ENCODE data around the gene OLA1.

The OLA1 gene

DNA sequence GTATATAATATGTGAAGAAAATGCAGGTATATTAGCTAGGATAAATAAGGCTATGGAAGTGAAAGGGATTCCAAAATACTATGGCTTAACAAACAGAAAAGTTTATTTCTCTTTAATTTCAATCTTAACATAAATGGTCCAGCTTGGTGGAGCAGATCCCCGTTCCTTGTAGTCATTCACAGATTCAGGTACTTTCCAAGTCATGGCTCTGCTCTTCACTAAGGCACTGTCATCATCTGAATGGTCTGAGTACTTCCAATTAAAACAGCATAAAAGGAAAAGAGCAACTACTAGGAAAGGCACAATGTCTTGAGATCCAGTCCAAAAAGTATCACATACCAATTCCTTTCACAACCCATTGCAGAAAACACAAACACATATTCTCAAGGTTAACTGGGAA, 63.4 kb downstream of the OLA1 start:
- no peak overlapping the region for H3K27ac ChIP-seq (ENCODE audit: low read depth in 2 of 2, low read length in 2 of 2)
- no peaks in the 10 kb centered on the region for H3K9me3 ChIP-seq (ENCODE audit: control insufficient read depth in 2 of 2, low read length in 2 of 2)
- peaks cover 0 to 2% of the 10 kb centered on the region in 2 donors for H3K36me3 ChIP-seq (ENCODE audit: control insufficient read depth in 2 of 2, insufficient read depth in 2 of 2, low read length in 2 of 2)
- no peak overlapping the region for H3K9ac ChIP-seq (ENCODE audit: low read depth in 1 of 2, low read length in 2 of 2)
- no peak overlapping the region for H3K4me3 ChIP-seq (ENCODE audit: low read length in 2 of 2)
- H3K27me3 ChIP-seq (ENCODE audit: control insufficient read depth in 2 of 2, insufficient read depth in 2 of 2, low read length in 2 of 2) = no peaks in the 10 kb centered on the region
- no peaks in the 10 kb centered on the region for H3K4me1 ChIP-seq (ENCODE audit: control insufficient read depth in 2 of 2, insufficient read depth in 2 of 2, low read length in 2 of 2)

- Histone ChIP-seq H3K27me3 (ENCODE audit: control insufficient read depth in 2 of 2, insufficient read depth in 2 of 2, low read length in 2 of 2) (no peaks in the 10 kb centered on the region), H3K9ac (ENCODE audit: low read depth in 1 of 2, low read length in 2 of 2) (no peak overlapping the region), H3K36me3 (ENCODE audit: control insufficient read depth in 2 of 2, insufficient read depth in 2 of 2, low read length in 2 of 2) (peaks cover 0 to 2% of the 10 kb centered on the region in 2 donors), H3K4me1 (ENCODE audit: control insufficient read depth in 2 of 2, insufficient read depth in 2 of 2, low read length in 2 of 2) (no peaks in the 10 kb centered on the region), H3K9me3 (ENCODE audit: control insufficient read depth in 2 of 2, low read length in 2 of 2) (no peaks in the 10 kb centered on the region), H3K4me3 (ENCODE audit: low read length in 2 of 2) (no peak overlapping the region), H3K27ac (ENCODE audit: low read depth in 2 of 2, low read length in 2 of 2) (no peak overlapping the region)
Measured at GRCh38 chr2:174184504-174184903, 63.8 kb downstream of the OLA1 start.

DNA sequence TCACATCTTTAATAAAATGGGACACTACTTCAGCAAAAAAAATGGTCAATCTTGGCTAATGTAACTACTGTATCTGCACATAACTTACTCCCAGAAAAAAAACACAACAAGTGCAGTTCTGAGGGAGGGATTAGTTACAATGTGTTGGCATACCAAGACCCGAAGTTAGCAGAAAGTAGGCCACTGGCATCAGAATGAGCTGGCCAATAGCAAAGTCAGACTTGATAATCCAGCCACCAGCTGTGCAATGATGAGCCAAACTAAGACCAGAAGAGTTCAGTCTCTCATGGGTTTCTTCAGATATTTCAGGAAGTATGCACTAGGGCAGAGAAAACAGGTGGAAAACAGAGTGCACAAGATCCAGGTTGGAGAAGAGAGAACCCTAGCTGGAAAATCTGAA, 65.3 kb downstream of the OLA1 start:
- no peaks in the 10 kb centered on the region for H3K4me1 ChIP-seq (ENCODE audit: control insufficient read depth in 2 of 2, insufficient read depth in 2 of 2, low read length in 2 of 2)
- no peak overlapping the region for H3K9ac ChIP-seq (ENCODE audit: low read depth in 1 of 2, low read length in 2 of 2)
- no peaks in the 10 kb centered on the region for H3K27me3 ChIP-seq (ENCODE audit: control insufficient read depth in 2 of 2, insufficient read depth in 2 of 2, low read length in 2 of 2)
- no peaks in the 10 kb centered on the region for H3K9me3 ChIP-seq (ENCODE audit: control insufficient read depth in 2 of 2, low read length in 2 of 2)
- H3K4me3 ChIP-seq (ENCODE audit: low read length in 2 of 2) = no peak overlapping the region
- H3K36me3 ChIP-seq (ENCODE audit: control insufficient read depth in 2 of 2, insufficient read depth in 2 of 2, low read length in 2 of 2) = peaks cover 0 to 2% of the 10 kb centered on the region in 2 donors
- no peak overlapping the region for H3K27ac ChIP-seq (ENCODE audit: low read depth in 2 of 2, low read length in 2 of 2)

- no peaks in the 10 kb centered on the region for H3K36me3 ChIP-seq (ENCODE audit: control insufficient read depth in 2 of 2, insufficient read depth in 2 of 2, low read length in 2 of 2)
- no peaks in the 10 kb centered on the region for H3K27me3 ChIP-seq (ENCODE audit: control insufficient read depth in 2 of 2, insufficient read depth in 2 of 2, low read length in 2 of 2)
- H3K27ac ChIP-seq (ENCODE audit: low read depth in 2 of 2, low read length in 2 of 2) = no peak overlapping the region
- no peak overlapping the region for H3K9ac ChIP-seq (ENCODE audit: low read depth in 1 of 2, low read length in 2 of 2)
- H3K4me3 ChIP-seq (ENCODE audit: low read length in 2 of 2) = no peak overlapping the region
- H3K9me3 ChIP-seq (ENCODE audit: control insufficient read depth in 2 of 2, low read length in 2 of 2) = no peaks in the 10 kb centered on the region
- H3K4me1 ChIP-seq (ENCODE audit: control insufficient read depth in 2 of 2, insufficient read depth in 2 of 2, low read length in 2 of 2) = no peaks in the 10 kb centered on the region
Measured at GRCh38 chr2:174181368-174181767, 67.0 kb downstream of the OLA1 start.

DNA sequence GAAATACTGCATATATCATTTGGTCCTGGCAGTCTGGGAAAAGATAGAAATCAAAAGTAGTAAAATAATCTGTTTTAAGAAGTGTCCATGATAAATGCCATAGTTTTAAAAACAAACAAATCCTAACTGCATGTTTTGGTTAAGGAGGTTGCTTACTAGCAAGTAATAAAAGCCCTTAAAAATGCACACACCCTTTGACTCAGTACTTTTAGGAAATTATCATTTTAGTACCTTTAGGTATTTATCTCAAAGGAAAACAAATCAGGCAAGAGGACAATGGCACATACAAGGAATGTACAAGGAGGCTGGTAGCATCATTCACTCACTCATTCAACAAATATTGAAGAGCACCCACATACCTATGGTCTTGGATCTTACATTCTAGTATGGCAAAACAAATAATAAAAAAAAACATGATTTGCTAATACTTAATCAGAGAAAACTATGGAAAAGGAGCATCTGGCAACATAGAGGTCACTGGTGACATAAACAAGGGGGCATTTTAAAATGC, 67.6 kb downstream of the OLA1 start:
- Histone ChIP-seq H3K36me3 (ENCODE audit: control insufficient read depth in 2 of 2, insufficient read depth in 2 of 2, low read length in 2 of 2) (no peaks in the 10 kb centered on the region), H3K4me1 (ENCODE audit: control insufficient read depth in 2 of 2, insufficient read depth in 2 of 2, low read length in 2 of 2) (no peaks in the 10 kb centered on the region), H3K4me3 (ENCODE audit: low read length in 2 of 2) (no peak overlapping the region), H3K27ac (ENCODE audit: low read depth in 2 of 2, low read length in 2 of 2) (no peak overlapping the region), H3K9me3 (ENCODE audit: control insufficient read depth in 2 of 2, low read length in 2 of 2) (no peaks in the 10 kb centered on the region), H3K27me3 (ENCODE audit: control insufficient read depth in 2 of 2, insufficient read depth in 2 of 2, low read length in 2 of 2) (no peaks in the 10 kb centered on the region), H3K9ac (ENCODE audit: low read depth in 1 of 2, low read length in 2 of 2) (no peak overlapping the region)

- H3K9me3 ChIP-seq (ENCODE audit: control insufficient read depth in 2 of 2, low read length in 2 of 2) = peaks cover 0 to 3% of the 10 kb centered on the region in 2 donors
- no peak overlapping the region for H3K9ac ChIP-seq (ENCODE audit: low read depth in 1 of 2, low read length in 2 of 2)
- H3K27me3 ChIP-seq (ENCODE audit: control insufficient read depth in 2 of 2, insufficient read depth in 2 of 2, low read length in 2 of 2) = no peaks in the 10 kb centered on the region
- no peaks in the 10 kb centered on the region for H3K36me3 ChIP-seq (ENCODE audit: control insufficient read depth in 2 of 2, insufficient read depth in 2 of 2, low read length in 2 of 2)
- no peaks in the 10 kb centered on the region for H3K4me1 ChIP-seq (ENCODE audit: control insufficient read depth in 2 of 2, insufficient read depth in 2 of 2, low read length in 2 of 2)
- H3K4me3 ChIP-seq (ENCODE audit: low read length in 2 of 2) = no peak overlapping the region
- H3K27ac ChIP-seq (ENCODE audit: low read depth in 2 of 2, low read length in 2 of 2) = no peak overlapping the region
Measured at GRCh38 chr2:174180165-174180724, 68.1 kb downstream of the OLA1 start.

DNA sequence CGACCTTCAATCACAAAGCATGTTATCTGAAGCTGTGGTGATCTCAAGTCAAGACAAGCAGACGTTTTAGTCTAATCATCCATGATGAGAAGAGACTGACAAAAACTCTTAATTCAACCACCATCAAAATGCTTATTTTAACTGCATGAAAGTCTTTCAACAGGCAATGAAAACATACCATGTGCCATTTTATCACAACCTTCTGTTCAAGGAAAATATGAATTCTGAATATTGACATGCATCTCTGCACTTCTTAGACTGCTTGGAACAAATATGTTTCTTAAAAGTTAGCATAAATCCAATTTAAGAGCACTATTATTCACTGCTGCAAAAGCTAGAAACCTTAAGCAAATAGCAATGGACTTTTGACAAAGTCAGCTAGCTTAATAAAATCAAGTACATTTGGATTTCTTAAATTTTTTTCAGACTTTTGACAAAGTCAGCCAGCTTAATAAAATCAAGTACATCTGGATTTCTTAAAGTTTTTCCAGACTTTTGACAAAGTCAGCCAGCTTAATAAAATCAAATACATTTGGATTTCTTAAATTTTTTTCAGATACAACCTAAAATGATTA, 70.9 kb downstream of the OLA1 start:
- H3K36me3 ChIP-seq (ENCODE audit: control insufficient read depth in 2 of 2, insufficient read depth in 2 of 2, low read length in 2 of 2) = no peaks in the 10 kb centered on the region
- H3K4me3 ChIP-seq (ENCODE audit: low read length in 2 of 2) = no peak overlapping the region
- peaks cover 1 to 3% of the 10 kb centered on the region in 2 donors for H3K9me3 ChIP-seq (ENCODE audit: control insufficient read depth in 2 of 2, low read length in 2 of 2)
- no peak overlapping the region for H3K27ac ChIP-seq (ENCODE audit: low read depth in 2 of 2, low read length in 2 of 2)
- H3K27me3 ChIP-seq (ENCODE audit: control insufficient read depth in 2 of 2, insufficient read depth in 2 of 2, low read length in 2 of 2) = no peaks in the 10 kb centered on the region
- no peaks in the 10 kb centered on the region for H3K4me1 ChIP-seq (ENCODE audit: control insufficient read depth in 2 of 2, insufficient read depth in 2 of 2, low read length in 2 of 2)
- no peak overlapping the region for H3K9ac ChIP-seq (ENCODE audit: low read depth in 1 of 2, low read length in 2 of 2)

DNA sequence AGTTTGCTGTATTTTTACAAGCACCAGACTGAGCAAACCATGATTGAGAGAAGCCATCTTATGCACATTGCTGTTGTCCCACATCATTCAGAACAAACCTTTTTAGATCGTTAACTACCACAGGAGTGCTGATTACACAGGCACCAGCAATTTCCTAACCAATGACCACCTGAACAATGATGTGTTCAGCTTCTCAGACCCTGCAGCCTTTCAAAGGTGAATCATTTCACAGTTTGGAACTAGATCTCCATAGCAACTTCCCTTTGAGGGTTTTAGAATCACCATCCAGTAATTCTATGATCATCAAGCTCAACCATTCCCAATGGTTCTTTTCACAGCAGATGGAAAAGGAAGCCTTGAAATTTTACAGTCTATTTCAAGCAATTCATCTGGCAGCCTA, 71.4 kb downstream of the OLA1 start:
- H3K4me1 ChIP-seq (ENCODE audit: control insufficient read depth in 2 of 2, insufficient read depth in 2 of 2, low read length in 2 of 2) = no peaks in the 10 kb centered on the region
- H3K27me3 ChIP-seq (ENCODE audit: control insufficient read depth in 2 of 2, insufficient read depth in 2 of 2, low read length in 2 of 2) = no peaks in the 10 kb centered on the region
- H3K9me3 ChIP-seq (ENCODE audit: control insufficient read depth in 2 of 2, low read length in 2 of 2) = peaks cover 2 to 3% of the 10 kb centered on the region in 2 donors
- no peak overlapping the region for H3K27ac ChIP-seq (ENCODE audit: low read depth in 2 of 2, low read length in 2 of 2)
- H3K9ac ChIP-seq (ENCODE audit: low read depth in 1 of 2, low read length in 2 of 2) = no peak overlapping the region
- H3K36me3 ChIP-seq (ENCODE audit: control insufficient read depth in 2 of 2, insufficient read depth in 2 of 2, low read length in 2 of 2) = no peaks in the 10 kb centered on the region
- H3K4me3 ChIP-seq (ENCODE audit: low read length in 2 of 2) = no peak overlapping the region

- H3K9me3 ChIP-seq (ENCODE audit: control insufficient read depth in 2 of 2, low read length in 2 of 2) = peaks cover 2 to 3% of the 10 kb centered on the region in 2 donors
- no peak overlapping the region for H3K9ac ChIP-seq (ENCODE audit: low read depth in 1 of 2, low read length in 2 of 2)
- no peaks in the 10 kb centered on the region for H3K4me1 ChIP-seq (ENCODE audit: control insufficient read depth in 2 of 2, insufficient read depth in 2 of 2, low read length in 2 of 2)
Measured at GRCh38 chr2:174174741-174175140, 73.6 kb downstream of the OLA1 start.

GRCh38 chr2:174172802-174173355, 75.5 kb downstream of the OLA1 start:
- Histone ChIP-seq H3K9me3 (ENCODE audit: control insufficient read depth in 2 of 2, low read length in 2 of 2) (peaks cover 2 to 11% of the 10 kb centered on the region in 2 donors), H3K4me1 (ENCODE audit: control insufficient read depth in 2 of 2, insufficient read depth in 2 of 2, low read length in 2 of 2) (no peaks in the 10 kb centered on the region), H3K27me3 (ENCODE audit: control insufficient read depth in 2 of 2, insufficient read depth in 2 of 2, low read length in 2 of 2) (no peaks in the 10 kb centered on the region), H3K9ac (ENCODE audit: low read depth in 1 of 2, low read length in 2 of 2) (no peak overlapping the region), H3K36me3 (ENCODE audit: control insufficient read depth in 2 of 2, insufficient read depth in 2 of 2, low read length in 2 of 2) (no peaks in the 10 kb centered on the region), H3K27ac (ENCODE audit: low read depth in 2 of 2, low read length in 2 of 2) (no peak overlapping the region), H3K4me3 (ENCODE audit: low read length in 2 of 2) (no peak overlapping the region)

More at GRCh38 chr2:174174741-174175140, 73.6 kb downstream of the OLA1 start:
- no peaks in the 10 kb centered on the region for H3K36me3 ChIP-seq (ENCODE audit: control insufficient read depth in 2 of 2, insufficient read depth in 2 of 2, low read length in 2 of 2)
- H3K27ac ChIP-seq (ENCODE audit: low read depth in 2 of 2, low read length in 2 of 2) = no peak overlapping the region
- H3K4me3 ChIP-seq (ENCODE audit: low read length in 2 of 2) = no peak overlapping the region
- H3K27me3 ChIP-seq (ENCODE audit: control insufficient read depth in 2 of 2, insufficient read depth in 2 of 2, low read length in 2 of 2) = no peaks in the 10 kb centered on the region

Data from mucosa of rectum (tissue), 2 donors.